CD4-positive, alpha-beta T cell (primary cell): ENCODE measurements around the gene IGIP. TPM values are rescaled to one million over a fixed set of nuclear protein-coding genes. Genes with fewer than 3 reads are reported as not detected.

Source experiments
- ATAC-seq: fragments of 200-7000 bp; cut with Tn5 transposase; one replicate; pipeline ENCODE4 v1.10.0; 2022; ENCODE audit warnings: mild to moderate bottlenecking; ENCODE audit not compliant: poor library complexity
- CTCF ChIA-PET: fragments of 350-600 bp; sonication (Branson Sonifier 250); formaldehyde crosslinking; loops from one replicate; lab custom pipeline; 2021; ENCODE audit warnings: antibody characterized with exemption, inconsistent platforms; lab: Charles Lee
- POLR2A ChIA-PET: fragments of 350-600 bp; sonication (Branson Sonifier 250); formaldehyde crosslinking; loops from one replicate; lab custom pipeline; 2021; ENCODE audit warnings: antibody characterized with exemption, inconsistent platforms; lab: Charles Lee
- DNase-seq, 14 experiments: peaks; one replicate each; pipeline ENCODE4 v3.0.0-alpha.2; 2013 to 2020; ENCODE audit warnings: mixed read lengths in 2 of 14
- H3K27ac ChIP-seq, 2 donors: one replicate each; pipeline versions ENCODE4 v1.5.1 to v1.7.0; 2013; ENCODE audit warnings: low read length in 2 of 2, low read depth in 1 of 2, mild to moderate bottlenecking in 1 of 2
- H3K27me3 ChIP-seq, 2 experiments: 1 replicate in 1 of 2; 2 replicates in 1 of 2; pipeline versions ENCODE4 v1.6.1 to v1.7.0; 2013; ENCODE audit warnings: low read length in 2 of 2, control low read depth in 1 of 2, mild to moderate bottlenecking in 1 of 2, moderate library complexity in 1 of 2; ENCODE audit not compliant: insufficient read depth in 2 of 2, control insufficient read depth in 1 of 2
- H3K36me3 ChIP-seq: one replicate; pipeline ENCODE4 v1.6.1; 2013; ENCODE audit warnings: low read length, control low read depth; ENCODE audit not compliant: insufficient read depth
- H3K4me1 ChIP-seq: one replicate; pipeline ENCODE4 v1.6.1; 2013; ENCODE audit warnings: low read length, control low read depth; ENCODE audit not compliant: insufficient read depth
- H3K4me3 ChIP-seq: one replicate; pipeline ENCODE4 v1.5.1; 2013; ENCODE audit warnings: mild to moderate bottlenecking, low read length, moderate library complexity
- H3K9me3 ChIP-seq, 2 experiments: 1 replicate in 1 of 2; 2 replicates in 1 of 2; pipeline versions ENCODE4 v1.6.1 to v1.7.0; 2013; ENCODE audit warnings: low read length in 2 of 2, mild to moderate bottlenecking in 2 of 2, control low read depth in 1 of 2, moderate library complexity in 1 of 2; ENCODE audit not compliant: control insufficient read depth in 1 of 2, insufficient read depth in 1 of 2
- H3K27ac Mint-ChIP-seq: one replicate; pipeline ENCODE4 v1.8.0; 2020; ENCODE audit warnings: mixed read lengths
- H3K27me3 Mint-ChIP-seq: one replicate; pipeline ENCODE4 v1.8.0; 2021; ENCODE audit warnings: mixed read lengths
- H3K36me3 Mint-ChIP-seq: one replicate; pipeline ENCODE4 v1.8.0; 2021; ENCODE audit warnings: low read depth, mixed read lengths
- H3K4me1 Mint-ChIP-seq: one replicate; pipeline ENCODE4 v1.8.0; 2021; ENCODE audit warnings: low read depth, mixed read lengths
- H3K4me3 Mint-ChIP-seq: one replicate; pipeline ENCODE4 v1.8.0; 2020; ENCODE audit warnings: mild to moderate bottlenecking, mixed read lengths
- H3K9me3 Mint-ChIP-seq: one replicate; pipeline ENCODE4 v1.8.0; 2020; ENCODE audit warnings: mixed read lengths
- CTCF ChIP-seq: fragments of 200-600 bp; IDR thresholded peaks from one replicate; pipeline ENCODE4 v1.8.0; 2022; ENCODE audit warnings: antibody characterized with exemption, mild to moderate bottlenecking
- intact Hi-C, 2 experiments: fragments of 100-400 bp; cut with DNase I in 1 of 2; cut with micrococcal nuclease in 1 of 2; formaldehyde crosslinking; loops; one replicate each; pipeline versions ENCODE4 v1.15.1 to v1.9.0; 2023 to 2025; cut with DNase I, micrococcal nuclease
- total RNA-seq, 174 experiments: library from RNA in 2 of 174; stranded (reverse) in 2 of 174; gene quantifications; one replicate each; pipeline ENCODE4 v1.2.3 and lab custom pipeline; 2021 to 2026

Gene IGIP
- total RNA-seq, 2 experiments from 2014 or later, result 1.5 TPM

DNA sequence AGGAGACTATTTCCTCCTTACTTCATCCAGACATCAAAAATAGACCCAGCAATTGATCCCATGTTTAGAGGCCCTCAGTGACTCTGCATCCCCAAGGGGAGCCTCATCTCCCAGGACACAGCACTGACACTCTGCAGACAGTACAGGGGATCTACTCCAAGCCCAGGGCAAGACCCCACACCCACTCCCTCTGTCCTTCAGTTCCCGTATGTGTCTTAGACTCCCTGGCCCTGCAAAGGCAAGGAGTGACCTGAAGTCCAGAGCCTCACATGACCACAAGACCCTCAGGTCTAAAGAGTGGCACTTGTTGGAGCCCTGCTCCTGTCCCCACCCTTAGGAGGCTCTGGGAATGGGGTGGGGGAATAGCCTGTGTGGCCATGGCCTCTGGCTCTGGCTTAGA is 21.7 kb downstream of the IGIP start:
- H3K9me3 Mint-ChIP-seq, result no peaks in the 10 kb centered on the region
- intact Hi-C loops, result loop anchor here in 1 of 2 experiments (2.0 kb wide), 1 partner anchor 15 kb away; no protein-coding TSS in a partner anchor
- POLR2A ChIA-PET, result no interaction called here
- CTCF ChIA-PET, result interaction anchor here (4.5 kb wide), 1 partner anchor 40 kb away, joined by 52 read pairs; no protein-coding TSS in a partner anchor
- Histone ChIP-seq H3K4me1 (peaks cover 29% of the 10 kb centered on the region), H3K4me3 (no peak overlapping the region), H3K27ac (no peak overlapping the region), H3K9me3 (no peaks in the 10 kb centered on the region), H3K36me3 (no peaks in the 10 kb centered on the region), H3K27me3 (peaks cover 12 to 18% of the 10 kb centered on the region in 2 experiments)
- ATAC-seq (no peak), DNase-seq (no peak)
- H3K27ac Mint-ChIP-seq, result no peak overlapping the region
- H3K27me3 Mint-ChIP-seq, result peaks cover 27% of the 10 kb centered on the region
- H3K4me3 Mint-ChIP-seq, result no peak overlapping the region
- H3K4me1 Mint-ChIP-seq, result peaks cover 21% of the 10 kb centered on the region
- no peaks in the 10 kb centered on the region for H3K36me3 Mint-ChIP-seq
- no peak for TF ChIP-seq CTCF

DNA sequence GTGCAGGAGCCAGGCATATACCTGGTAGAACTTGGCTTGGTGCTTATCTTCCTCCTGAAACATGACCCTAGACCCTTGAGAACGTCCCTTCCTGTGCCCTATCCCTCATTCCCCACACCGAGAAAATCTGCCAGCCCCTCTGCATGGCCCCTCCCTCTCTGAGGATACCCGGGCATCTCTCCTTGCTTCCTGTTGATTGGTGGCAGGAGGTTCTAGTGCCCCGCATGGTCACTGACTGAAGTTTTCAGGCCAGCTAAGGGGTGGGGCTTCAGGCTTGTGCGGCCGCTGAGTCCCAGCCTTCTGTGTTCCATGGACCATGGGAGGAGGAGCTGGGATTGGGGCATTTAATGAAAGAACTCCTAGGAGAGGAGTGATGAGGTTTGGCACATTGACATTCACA is 22.8 kb downstream of the IGIP start:
- H3K4me1 ChIP-seq, result peaks cover 29% of the 10 kb centered on the region
- DNase-seq, result no peak
- H3K36me3 Mint-ChIP-seq, result no peaks in the 10 kb centered on the region
- TF ChIP-seq CTCF, result no peak
- CTCF ChIA-PET, result no interaction called here
- no peak overlapping the region for H3K27ac Mint-ChIP-seq
- H3K4me3 Mint-ChIP-seq, result no peak overlapping the region
- peaks cover 12 to 18% of the 10 kb centered on the region in 2 experiments for H3K27me3 ChIP-seq
- peaks cover 21% of the 10 kb centered on the region for H3K4me1 Mint-ChIP-seq
- H3K9me3 Mint-ChIP-seq, result no peaks in the 10 kb centered on the region
- peaks cover 27% of the 10 kb centered on the region for H3K27me3 Mint-ChIP-seq
- intact Hi-C loops, result no loop called here
- POLR2A ChIA-PET, result no interaction called here
- no peak overlapping the region for H3K27ac ChIP-seq
- no peak overlapping the region for H3K4me3 ChIP-seq
- ATAC-seq, result no peak
- H3K36me3 ChIP-seq, result no peaks in the 10 kb centered on the region
- no peaks in the 10 kb centered on the region for H3K9me3 ChIP-seq

DNA sequence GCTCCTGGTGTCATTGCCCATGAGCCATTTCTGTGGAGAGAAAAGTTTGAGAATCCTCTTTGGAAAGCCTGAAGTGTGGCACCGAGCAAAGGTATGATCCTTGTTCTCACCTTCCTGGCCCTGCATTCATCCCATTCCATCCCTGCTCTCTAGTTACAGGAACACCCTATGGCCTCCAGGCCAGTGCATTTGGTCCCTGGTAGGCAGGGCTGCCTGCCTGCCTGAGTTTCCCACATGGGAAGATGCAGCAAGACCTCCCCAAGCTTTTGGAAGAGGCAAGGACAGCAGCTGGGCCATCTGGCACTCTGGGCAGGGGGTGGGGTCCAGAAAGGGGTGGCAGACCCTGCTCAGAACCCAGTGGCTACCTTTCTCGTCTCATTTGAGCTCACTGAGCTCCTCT is 24.5 kb downstream of the IGIP start:
- Mint-ChIP-seq H3K4me1 (peaks cover 9% of the 10 kb centered on the region), H3K9me3 (no peaks in the 10 kb centered on the region), H3K36me3 (no peaks in the 10 kb centered on the region), H3K27ac (no peak overlapping the region), H3K4me3 (no peak overlapping the region), H3K27me3 (peaks cover 15% of the 10 kb centered on the region)
- H3K4me3 ChIP-seq, result no peak overlapping the region
- H3K27me3 ChIP-seq, result peaks cover 8 to 13% of the 10 kb centered on the region in 2 experiments
- TF ChIP-seq CTCF, result no peak
- H3K27ac ChIP-seq, result no peak overlapping the region
- intact Hi-C loops, result no loop called here
- CTCF ChIA-PET, result no interaction called here
- POLR2A ChIA-PET, result no interaction called here
- peaks cover 14% of the 10 kb centered on the region for H3K4me1 ChIP-seq
- DNase-seq (no peak), ATAC-seq (no peak)
- H3K9me3 ChIP-seq, result no peaks in the 10 kb centered on the region
- no peaks in the 10 kb centered on the region for H3K36me3 ChIP-seq
